Cardiac muscle cell (in vitro differentiated cells and primary cell): ENCODE measurements around the gene EVI2B. TPM values are rescaled to one million over a fixed set of nuclear protein-coding genes. Genes with fewer than 3 reads are reported as not detected.

Experiments
- DNase-seq, 2 donors: peaks; one replicate each; pipeline versions ENCODE4 v3.0.0 to v3.0.0-alpha.2; 2010 to 2017; ENCODE audit warnings: low read depth in 1 of 2, low spot score in 1 of 2
- H3K27ac ChIP-seq: fragments of 200-600 bp; sonication (generic); 2 replicates; pipeline ENCODE4 v1.5.1; 2016
- H3K27me3 ChIP-seq: fragments of 200-600 bp; sonication (generic); 2 replicates; pipeline ENCODE4 v1.6.0; 2016; ENCODE audit warnings: control low read depth
- H3K36me3 ChIP-seq: fragments of 200-600 bp; sonication (generic); 2 replicates; pipeline ENCODE4 v1.5.1; 2016; ENCODE audit warnings: control low read depth
- H3K4me1 ChIP-seq: fragments of 200-600 bp; sonication (generic); 2 replicates; pipeline ENCODE4 v1.8.1; 2017; ENCODE audit warnings: low read depth, mild to moderate bottlenecking, mixed run types
- H3K4me3 ChIP-seq: fragments of 200-600 bp; sonication (generic); 2 replicates; pipeline ENCODE4 v1.5.1; 2016; ENCODE audit warnings: mild to moderate bottlenecking
- H3K9me3 ChIP-seq: fragments of 200-600 bp; sonication (generic); 2 replicates; pipeline ENCODE4 v1.5.1; 2017; ENCODE audit warnings: low read depth, mild to moderate bottlenecking, control low read depth
- CTCF ChIP-seq: IDR thresholded peaks from 2 replicates; pipeline ENCODE4 v1.5.1; 2012; ENCODE audit warnings: low read depth, mild to moderate bottlenecking, low read length
- polyA plus RNA-seq: library from polyadenylated mRNA; unstranded; fragments of >200 nt; fragmentation: Nextera tagmentation; extraction: Ambion mirVana; gene quantifications from 2 replicates; pipeline ENCODE4 v1.2.1, GENCODE V29; 2016
- total RNA-seq: library from RNA; depleted of rRNA; stranded (reverse); fragments of >200 nt; gene quantifications from 2 replicates; pipeline ENCODE4 v1.2.3, GENCODE V29; 2016

Gene EVI2B
- total and polyA plus RNA-seq, 2 experiments from 2014 or later: 0.42 TPM; not detected in 1

- H3K27me3 ChIP-seq: no peaks in the 10 kb centered on the region
- no peak overlapping the region for H3K27ac ChIP-seq
- H3K4me3 ChIP-seq: no peak overlapping the region
- no peaks in the 10 kb centered on the region for H3K9me3 ChIP-seq
- TF ChIP-seq CTCF: no peak
- peak in 1 of 2 donors; percentile 41 for DNase-seq
- H3K36me3 ChIP-seq: peaks cover 23% of the 10 kb centered on the region
- no peaks in the 10 kb centered on the region for H3K4me1 ChIP-seq
Measured at GRCh38 chr17:31279401-31279800, 34.5 kb downstream of the EVI2B start.

- no peaks in the 10 kb centered on the region for H3K27me3 ChIP-seq
- peaks cover 26% of the 10 kb centered on the region for H3K36me3 ChIP-seq
- DNase-seq: no peak
- TF ChIP-seq CTCF: no peak
- no peaks in the 10 kb centered on the region for H3K9me3 ChIP-seq
- no peak overlapping the region for H3K27ac ChIP-seq
- no peaks in the 10 kb centered on the region for H3K4me1 ChIP-seq
- no peak overlapping the region for H3K4me3 ChIP-seq
Measured at GRCh38 chr17:31275116-31275515, 38.7 kb downstream of the EVI2B start.

GRCh38 chr17:31274252-31274651 is 39.6 kb downstream of the EVI2B start:
- Histone ChIP-seq H3K9me3 (no peaks in the 10 kb centered on the region), H3K4me1 (no peaks in the 10 kb centered on the region), H3K36me3 (peaks cover 25% of the 10 kb centered on the region), H3K27ac (no peak overlapping the region), H3K4me3 (no peak overlapping the region), H3K27me3 (no peaks in the 10 kb centered on the region)
- DNase-seq: peak in 1 of 2 donors; percentile 92
- no peak for TF ChIP-seq CTCF

- H3K4me1 ChIP-seq: no peaks in the 10 kb centered on the region
- DNase-seq: no peak
- no peak for TF ChIP-seq CTCF
- H3K27ac ChIP-seq: no peak overlapping the region
- H3K27me3 ChIP-seq: no peaks in the 10 kb centered on the region
- H3K4me3 ChIP-seq: no peak overlapping the region
- peaks cover 21% of the 10 kb centered on the region for H3K36me3 ChIP-seq
- H3K9me3 ChIP-seq: no peaks in the 10 kb centered on the region
Measured at GRCh38 chr17:31273516-31273915, 40.3 kb downstream of the EVI2B start.

GRCh38 chr17:31272803-31273202 is 41.1 kb downstream of the EVI2B start:
- DNase-seq: no peak
- peaks cover 19% of the 10 kb centered on the region for H3K36me3 ChIP-seq
- no peak overlapping the region for H3K4me3 ChIP-seq
- H3K27me3 ChIP-seq: no peaks in the 10 kb centered on the region
- no peaks in the 10 kb centered on the region for H3K9me3 ChIP-seq
- no peak for TF ChIP-seq CTCF
- H3K4me1 ChIP-seq: no peaks in the 10 kb centered on the region
- H3K27ac ChIP-seq: no peak overlapping the region

GRCh38 chr17:31272236-31272635 is 41.6 kb downstream of the EVI2B start:
- H3K4me1 ChIP-seq: no peaks in the 10 kb centered on the region
- no peak overlapping the region for H3K4me3 ChIP-seq
- no peak for DNase-seq
- no peak overlapping the region for H3K27ac ChIP-seq
- TF ChIP-seq CTCF: no peak
- no peaks in the 10 kb centered on the region for H3K9me3 ChIP-seq
- H3K36me3 ChIP-seq: peaks cover 19% of the 10 kb centered on the region
- no peaks in the 10 kb centered on the region for H3K27me3 ChIP-seq
